ENCODE results near the gene PRSS38. TPM values are rescaled to one million over a fixed set of nuclear protein-coding genes. Genes with fewer than 3 reads are reported as not detected.

Gene PRSS38
- total and polyA plus RNA-seq, 2 donors (not counting 3 experiments of a cell fraction or from before 2014, with no cell fraction given): not detected

- FAIRE-seq (no peak), DNase-seq (ENCODE audit: low read depth, low spot score) (no peak)
- intact Hi-C loops (cut with micrococcal nuclease): no loop called here
- ChIA-PET CTCF (no interaction called here), POLR2A (no interaction called here)
- dilution Hi-C loops (cut with MboI; ENCODE audit: extremely low pct_ligation_motif_present, low sequenced_read_pairs): no loop called here
- peaks cover 0 to 22% of the 10 kb centered on the region in 2 experiments for H3K36me3 ChIP-seq (ENCODE audit: control insufficient read depth in 2 of 2, extremely low read depth in 1 of 2, insufficient read depth in 2 of 2, low read length in 2 of 2)
- no peaks in the 10 kb centered on the region for H3K79me2 ChIP-seq (ENCODE audit: control insufficient read depth, insufficient read depth, low read length)
- no peak overlapping the region for H3K9ac ChIP-seq (replicated peaks; ENCODE audit: extremely low read depth, insufficient read depth, low read length)
- no peak for TF ChIP-seq POLR2A (IDR thresholded peaks at IDR 0.05; ENCODE audit: low read depth, low read length)
- TF ChIP-seq MYC (IDR thresholded peaks at IDR 0.05; ENCODE audit: low read depth, low read length): no peak
- TF ChIP-seq MAX (IDR thresholded peaks at IDR 0.05; ENCODE audit: insufficient read depth, insufficient read length): no peak
- TF ChIP-seq CTCF (IDR thresholded peaks at IDR 0.05; ENCODE audit: extremely low read depth in 1 of 2, insufficient read depth in 1 of 2, low read depth in 1 of 2, low read length in 2 of 2): no peak
- TF ChIP-seq EZH2 (IDR thresholded peaks at IDR 0.05; ENCODE audit: borderline replicate concordance, low read depth, low read length, severe bottlenecking): no peak
- no peak for TF ChIP-seq GATA2 (IDR thresholded peaks at IDR 0.05; ENCODE audit: insufficient read depth, insufficient read length, low read depth, low read length)
- TF ChIP-seq POLR2AphosphoS5 (IDR thresholded peaks at IDR 0.05; ENCODE audit: insufficient read depth, low read depth, low read length): no peak
- no peak for TF ChIP-seq FOS (IDR thresholded peaks at IDR 0.05; ENCODE audit: borderline replicate concordance, insufficient read depth, low read length)
- no peak for TF ChIP-seq JUN (IDR thresholded peaks at IDR 0.05; ENCODE audit: borderline replicate concordance, insufficient read depth, insufficient read length, low read depth)
- no TSS peak for BruUV-seq (replicated peaks)
- H3K4me3 ChIP-seq (replicated peaks in 1 of 3; ENCODE audit: insufficient read depth in 1 of 3, low read depth in 1 of 3, low read length in 3 of 3): no peak overlapping the region
- H3K4me1 ChIP-seq (ENCODE audit: control insufficient read depth, extremely low read depth, insufficient read depth, low read length): no peaks in the 10 kb centered on the region
- H3K4me2 ChIP-seq (ENCODE audit: insufficient read depth, low read length): no peak overlapping the region
- no peaks in the 10 kb centered on the region for H3K27me3 ChIP-seq (ENCODE audit: control insufficient read depth in 2 of 2, insufficient read depth in 2 of 2, low read length in 2 of 2)
- H2AFZ ChIP-seq (ENCODE audit: low read depth, low read length): no peak overlapping the region
- H3K27ac ChIP-seq (ENCODE audit: insufficient read depth, low read depth, low read length): no peak overlapping the region
- no peaks in the 10 kb centered on the region for H3K9me3 ChIP-seq (replicated peaks; ENCODE audit: control insufficient read depth, insufficient read depth, low read length)
- no peaks in the 10 kb centered on the region for H4K20me1 ChIP-seq (replicated peaks; ENCODE audit: control insufficient read depth, extremely low read depth, insufficient read depth, low read length)
- no peaks in the 10 kb centered on the region for H3K9me1 ChIP-seq (replicated peaks; ENCODE audit: control insufficient read depth, extremely low read depth, insufficient read depth, low read length)
Measured at GRCh38 chr1:227769047-227769935, 46.2 kb upstream of the PRSS38 start.
